ENCODE results near the gene LOC128125822.
"Not testable (repeated sequence)": the region's sequence is repeated elsewhere in the genome, so short reads cannot be mapped to it uniquely, and the experiment has no call there.

Gene LOC128125822

GRCh38 chr6:63572044-63572746 is at the start of gene LOC128125822, which contains the start of gene PTP4A1:
LOC128125822 (plus strand) TSS chr6:63572480.
PTP4A1 (plus strand) TSS chr6:63572480; CDS start chr6:63576881, 4,401 bp downstream.
- peak; percentile 95 for DNase-seq (ENCODE audit: low read depth)

GRCh38 chr6:63522911-63523287 is 49.4 kb upstream of the LOC128125822 start:
- DNase-seq (ENCODE audit: low read depth) = not testable (repeated sequence)

GRCh38 chr6:63523630-63524029 is 48.6 kb upstream of the LOC128125822 start:
- DNase-seq (ENCODE audit: low read depth) = no peak

- DNase-seq (ENCODE audit: low read depth) = no peak
Observed at GRCh38 chr6:63525186-63525878, 46.9 kb upstream of the LOC128125822 start.

- no peak for DNase-seq (ENCODE audit: low read depth)
Observed at GRCh38 chr6:63526931-63527330, 45.3 kb upstream of the LOC128125822 start.

- no peak for DNase-seq (ENCODE audit: low read depth)
Observed at GRCh38 chr6:63527658-63528514, 44.4 kb upstream of the LOC128125822 start.

GRCh38 chr6:63529498-63529897 is 42.8 kb upstream of the LOC128125822 start:
- no peak for DNase-seq (ENCODE audit: low read depth)

GRCh38 chr6:63530182-63530581 is 42.1 kb upstream of the LOC128125822 start:
- no peak for DNase-seq (ENCODE audit: low read depth)

GRCh38 chr6:63530991-63531390 is 41.3 kb upstream of the LOC128125822 start:
- no peak for DNase-seq (ENCODE audit: low read depth)

GRCh38 chr6:63533026-63533425 is 39.3 kb upstream of the LOC128125822 start:
- DNase-seq (ENCODE audit: low read depth) = no peak

- DNase-seq (ENCODE audit: low read depth) = no peak
Observed at GRCh38 chr6:63533952-63534351, 38.3 kb upstream of the LOC128125822 start.

GRCh38 chr6:63537201-63537958 is 34.9 kb upstream of the LOC128125822 start:
- no peak for DNase-seq (ENCODE audit: low read depth)

GRCh38 chr6:63537959-63538300 is 34.4 kb upstream of the LOC128125822 start:
- DNase-seq (ENCODE audit: low read depth) = no peak

- DNase-seq (ENCODE audit: low read depth) = no peak
Observed at GRCh38 chr6:63538550-63538949, 33.7 kb upstream of the LOC128125822 start.

GRCh38 chr6:63543001-63543400 is 29.3 kb upstream of the LOC128125822 start:
- DNase-seq (ENCODE audit: low read depth) = no peak

- DNase-seq (ENCODE audit: low read depth) = no peak
Observed at GRCh38 chr6:63543982-63544381, 28.3 kb upstream of the LOC128125822 start.

GRCh38 chr6:63546236-63546635 is 26.0 kb upstream of the LOC128125822 start:
- no peak for DNase-seq (ENCODE audit: low read depth)

GRCh38 chr6:63546697-63547096 is 25.6 kb upstream of the LOC128125822 start:
- no peak for DNase-seq (ENCODE audit: low read depth)

- DNase-seq (ENCODE audit: low read depth) = no peak
Observed at GRCh38 chr6:63549076-63549475, 23.2 kb upstream of the LOC128125822 start.

- DNase-seq (ENCODE audit: low read depth) = no peak
Observed at GRCh38 chr6:63553208-63553607, 19.1 kb upstream of the LOC128125822 start.

GRCh38 chr6:63553900-63554299 is 18.4 kb upstream of the LOC128125822 start:
- DNase-seq (ENCODE audit: low read depth) = no peak

GRCh38 chr6:63554782-63555181 is 17.5 kb upstream of the LOC128125822 start:
- DNase-seq (ENCODE audit: low read depth) = no peak

Data from stimulated activated CD8-positive, alpha-beta memory T cell treated with anti-CD3 and anti-CD28 coated beads, Interleukin-12 subunit alpha, Interleukin-12 subunit beta, amount 100 ng/mL, for 4 hours (primary cell).